A549 (cell line): ENCODE measurements around the gene ARHGDIA. TPM values are rescaled to one million over a fixed set of nuclear protein-coding genes. Genes with fewer than 3 reads are reported as not detected.

Experiments
- polyA plus RNA-seq, 4 experiments: library from polyadenylated mRNA; depleted of rRNA in 3 of 4; stranded (reverse); fragments of >200 nt; fragmentation: RNase III in 1 of 4; extraction: RNeasy Plus Mini Kit Qiagen cat#74134 plus additional on column Dnase treatment in 1 of 4; gene quantifications; 2 replicates in 3 of 4; 3 replicates in 1 of 4; pipeline ENCODE4 v1.2.3, GENCODE V29; 2011 to 2017

Gene ARHGDIA
- polyA plus RNA-seq, 2 of the 4 experiments (the other 2 are of a cell fraction) = 64.0 to 503 TPM

Other genes starting within 250 kb of the ARHGDIA start
Only the 30 nearest of the 31 such genes appear.
- gene TSPAN10, start 234.1 kb downstream of the ARHGDIA start, polyA plus RNA-seq (2011; rRNA removed) = 1.4 and 1.7 TPM in 2 replicates
- 5.4 to 7.1 TPM (median 6.3 TPM) in 3 replicates for gene TSPAN10, start 234.1 kb downstream of the ARHGDIA start, polyA plus RNA-seq (2017; fragmentation: RNase III; extraction: RNeasy Plus Mini Kit Qiagen cat#74134 plus additional on column Dnase treatment)
- gene PDE6G, start 214.8 kb downstream of the ARHGDIA start, polyA plus RNA-seq (2011; rRNA removed) = 1.0 and 1.2 TPM in 2 replicates
- gene PDE6G, start 214.8 kb downstream of the ARHGDIA start, polyA plus RNA-seq (2017; fragmentation: RNase III; extraction: RNeasy Plus Mini Kit Qiagen cat#74134 plus additional on column Dnase treatment) = 0.90 to 2.0 TPM (median 1.2 TPM) in 3 replicates
- 34.6 and 38.7 TPM in 2 replicates for gene OXLD1, start 204.7 kb downstream of the ARHGDIA start, polyA plus RNA-seq (2011; rRNA removed)
- gene OXLD1, start 204.7 kb downstream of the ARHGDIA start, polyA plus RNA-seq (2017; fragmentation: RNase III; extraction: RNeasy Plus Mini Kit Qiagen cat#74134 plus additional on column Dnase treatment) = 43.9 to 47.7 TPM (median 47.1 TPM) in 3 replicates
- 16.6 and 22.6 TPM in 2 replicates for gene CCDC137, start 204.6 kb downstream of the ARHGDIA start, polyA plus RNA-seq (2011; rRNA removed)
- 55.0 to 59.7 TPM (median 55.6 TPM) in 3 replicates for gene CCDC137, start 204.6 kb downstream of the ARHGDIA start, polyA plus RNA-seq (2017; fragmentation: RNase III; extraction: RNeasy Plus Mini Kit Qiagen cat#74134 plus additional on column Dnase treatment)
- 43.8 and 45.2 TPM in 2 replicates for gene ARL16, start 187.5 kb downstream of the ARHGDIA start, polyA plus RNA-seq (2011; rRNA removed)
- 52.8 to 55.8 TPM (median 53.6 TPM) in 3 replicates for gene ARL16, start 187.5 kb downstream of the ARHGDIA start, polyA plus RNA-seq (2017; fragmentation: RNase III; extraction: RNeasy Plus Mini Kit Qiagen cat#74134 plus additional on column Dnase treatment)
- 75.7 and 85.9 TPM in 2 replicates for gene HGS, start 187.3 kb downstream of the ARHGDIA start, polyA plus RNA-seq (2011; rRNA removed)
- gene HGS, start 187.3 kb downstream of the ARHGDIA start, polyA plus RNA-seq (2017; fragmentation: RNase III; extraction: RNeasy Plus Mini Kit Qiagen cat#74134 plus additional on column Dnase treatment) = 127 to 130 TPM (median 129 TPM) in 3 replicates
- 152 and 161 TPM in 2 replicates for gene MRPL12, start 168.0 kb downstream of the ARHGDIA start, polyA plus RNA-seq (2011; rRNA removed)
- 197 to 233 TPM (median 215 TPM) in 3 replicates for gene MRPL12, start 168.0 kb downstream of the ARHGDIA start, polyA plus RNA-seq (2017; fragmentation: RNase III; extraction: RNeasy Plus Mini Kit Qiagen cat#74134 plus additional on column Dnase treatment)
- 20.0 and 25.8 TPM in 2 replicates for gene SLC25A10, start 159.1 kb downstream of the ARHGDIA start, polyA plus RNA-seq (2011; rRNA removed)
- 43.4 to 47.1 TPM (median 47.0 TPM) in 3 replicates for gene SLC25A10, start 159.1 kb downstream of the ARHGDIA start, polyA plus RNA-seq (2017; fragmentation: RNase III; extraction: RNeasy Plus Mini Kit Qiagen cat#74134 plus additional on column Dnase treatment)
- gene GCGR, start 67.2 kb downstream of the ARHGDIA start, polyA plus RNA-seq (2011; rRNA removed) = 0.05 and 0.19 TPM in 2 replicates
- gene GCGR, start 67.2 kb downstream of the ARHGDIA start, polyA plus RNA-seq (2017; fragmentation: RNase III; extraction: RNeasy Plus Mini Kit Qiagen cat#74134 plus additional on column Dnase treatment) = 0.37 to 0.46 TPM (median 0.45 TPM) in 3 replicates
- gene MCRIP1, start 38.0 kb downstream of the ARHGDIA start, polyA plus RNA-seq (2011; rRNA removed) = 30.9 and 32.0 TPM in 2 replicates
- 43.9 to 51.0 TPM (median 45.1 TPM) in 3 replicates for gene MCRIP1, start 38.0 kb downstream of the ARHGDIA start, polyA plus RNA-seq (2017; fragmentation: RNase III; extraction: RNeasy Plus Mini Kit Qiagen cat#74134 plus additional on column Dnase treatment)
- not detected in 2 replicates for gene PPP1R27, start 36.3 kb downstream of the ARHGDIA start, polyA plus RNA-seq (2011; rRNA removed)
- gene PPP1R27, start 36.3 kb downstream of the ARHGDIA start, polyA plus RNA-seq (2017; fragmentation: RNase III; extraction: RNeasy Plus Mini Kit Qiagen cat#74134 plus additional on column Dnase treatment) = 0.09 TPM in 1 of 3 replicates, not detected in the others
- gene P4HB, start 10.8 kb downstream of the ARHGDIA start, polyA plus RNA-seq (2011; rRNA removed) = 102 and 285 TPM in 2 replicates
- 606 to 622 TPM (median 607 TPM) in 3 replicates for gene P4HB, start 10.8 kb downstream of the ARHGDIA start, polyA plus RNA-seq (2017; fragmentation: RNase III; extraction: RNeasy Plus Mini Kit Qiagen cat#74134 plus additional on column Dnase treatment)
- 125 and 130 TPM in 2 replicates for gene ALYREF, start 20.2 kb upstream of the ARHGDIA start, polyA plus RNA-seq (2011; rRNA removed)
- gene ALYREF, start 20.2 kb upstream of the ARHGDIA start, polyA plus RNA-seq (2017; fragmentation: RNase III; extraction: RNeasy Plus Mini Kit Qiagen cat#74134 plus additional on column Dnase treatment) = 135 to 164 TPM (median 141 TPM) in 3 replicates
- 351 and 428 TPM in 2 replicates for gene ANAPC11, start 20.4 kb upstream of the ARHGDIA start, polyA plus RNA-seq (2011; rRNA removed)
- gene ANAPC11, start 20.4 kb upstream of the ARHGDIA start, polyA plus RNA-seq (2017; fragmentation: RNase III; extraction: RNeasy Plus Mini Kit Qiagen cat#74134 plus additional on column Dnase treatment) = 352 to 382 TPM (median 377 TPM) in 3 replicates
- gene NPB, start 30.9 kb upstream of the ARHGDIA start, polyA plus RNA-seq (2011; rRNA removed) = 0.34 and 0.41 TPM in 2 replicates
- 0.29 to 0.45 TPM (median 0.38 TPM) in 3 replicates for gene NPB, start 30.9 kb upstream of the ARHGDIA start, polyA plus RNA-seq (2017; fragmentation: RNase III; extraction: RNeasy Plus Mini Kit Qiagen cat#74134 plus additional on column Dnase treatment)
- 7.1 and 7.7 TPM in 2 replicates for gene PCYT2, start 40.1 kb upstream of the ARHGDIA start, polyA plus RNA-seq (2011; rRNA removed)
- 14.8 to 17.0 TPM (median 16.3 TPM) in 3 replicates for gene PCYT2, start 40.1 kb upstream of the ARHGDIA start, polyA plus RNA-seq (2017; fragmentation: RNase III; extraction: RNeasy Plus Mini Kit Qiagen cat#74134 plus additional on column Dnase treatment)
- 9.8 and 13.7 TPM in 2 replicates for gene SIRT7, start 46.8 kb upstream of the ARHGDIA start, polyA plus RNA-seq (2011; rRNA removed)
- gene SIRT7, start 46.8 kb upstream of the ARHGDIA start, polyA plus RNA-seq (2017; fragmentation: RNase III; extraction: RNeasy Plus Mini Kit Qiagen cat#74134 plus additional on column Dnase treatment) = 34.0 to 35.2 TPM (median 34.8 TPM) in 3 replicates
- 41.6 and 47.9 TPM in 2 replicates for gene MAFG, start 56.4 kb upstream of the ARHGDIA start, polyA plus RNA-seq (2011; rRNA removed)
- 49.8 to 57.9 TPM (median 52.4 TPM) in 3 replicates for gene MAFG, start 56.4 kb upstream of the ARHGDIA start, polyA plus RNA-seq (2017; fragmentation: RNase III; extraction: RNeasy Plus Mini Kit Qiagen cat#74134 plus additional on column Dnase treatment)
- gene PYCR1, start 66.0 kb upstream of the ARHGDIA start, polyA plus RNA-seq (2011; rRNA removed) = 77.1 and 81.4 TPM in 2 replicates
- 81.4 to 93.3 TPM (median 87.2 TPM) in 3 replicates for gene PYCR1, start 66.0 kb upstream of the ARHGDIA start, polyA plus RNA-seq (2017; fragmentation: RNase III; extraction: RNeasy Plus Mini Kit Qiagen cat#74134 plus additional on column Dnase treatment)
- gene MYADML2, start 75.9 kb upstream of the ARHGDIA start, polyA plus RNA-seq (2011; rRNA removed) = not detected in 2 replicates
- gene MYADML2, start 75.9 kb upstream of the ARHGDIA start, polyA plus RNA-seq (2017; fragmentation: RNase III; extraction: RNeasy Plus Mini Kit Qiagen cat#74134 plus additional on column Dnase treatment) = not detected in 3 replicates
- 0.06 and 0.08 TPM in 2 replicates for gene NOTUM, start 89.8 kb upstream of the ARHGDIA start, polyA plus RNA-seq (2011; rRNA removed)
- gene NOTUM, start 89.8 kb upstream of the ARHGDIA start, polyA plus RNA-seq (2017; fragmentation: RNase III; extraction: RNeasy Plus Mini Kit Qiagen cat#74134 plus additional on column Dnase treatment) = 0.45 to 0.92 TPM (median 0.91 TPM) in 3 replicates
- 10.3 and 12.3 TPM in 2 replicates for gene ASPSCR1, start 106.3 kb upstream of the ARHGDIA start, polyA plus RNA-seq (2011; rRNA removed)
- gene ASPSCR1, start 106.3 kb upstream of the ARHGDIA start, polyA plus RNA-seq (2017; fragmentation: RNase III; extraction: RNeasy Plus Mini Kit Qiagen cat#74134 plus additional on column Dnase treatment) = 24.5 to 29.4 TPM (median 25.7 TPM) in 3 replicates
- 79.4 and 80.5 TPM in 2 replicates for gene CENPX, start 151.5 kb upstream of the ARHGDIA start, polyA plus RNA-seq (2011; rRNA removed)
- 208 to 231 TPM (median 222 TPM) in 3 replicates for gene CENPX, start 151.5 kb upstream of the ARHGDIA start, polyA plus RNA-seq (2017; fragmentation: RNase III; extraction: RNeasy Plus Mini Kit Qiagen cat#74134 plus additional on column Dnase treatment)
- gene LRRC45, start 152.0 kb upstream of the ARHGDIA start, polyA plus RNA-seq (2011; rRNA removed) = 6.0 and 6.4 TPM in 2 replicates
- 19.1 to 24.5 TPM (median 21.6 TPM) in 3 replicates for gene LRRC45, start 152.0 kb upstream of the ARHGDIA start, polyA plus RNA-seq (2017; fragmentation: RNase III; extraction: RNeasy Plus Mini Kit Qiagen cat#74134 plus additional on column Dnase treatment)
- 9.9 and 11.9 TPM in 2 replicates for gene RAC3, start 160.3 kb upstream of the ARHGDIA start, polyA plus RNA-seq (2011; rRNA removed)
- 19.9 to 21.0 TPM (median 20.4 TPM) in 3 replicates for gene RAC3, start 160.3 kb upstream of the ARHGDIA start, polyA plus RNA-seq (2017; fragmentation: RNase III; extraction: RNeasy Plus Mini Kit Qiagen cat#74134 plus additional on column Dnase treatment)
- gene DCXR, start 166.4 kb upstream of the ARHGDIA start, polyA plus RNA-seq (2011; rRNA removed) = 39.3 and 48.3 TPM in 2 replicates
- 62.0 to 70.7 TPM (median 69.6 TPM) in 3 replicates for gene DCXR, start 166.4 kb upstream of the ARHGDIA start, polyA plus RNA-seq (2017; fragmentation: RNase III; extraction: RNeasy Plus Mini Kit Qiagen cat#74134 plus additional on column Dnase treatment)
- gene RFNG, start 180.5 kb upstream of the ARHGDIA start, polyA plus RNA-seq (2011; rRNA removed) = 8.4 and 8.9 TPM in 2 replicates
- gene RFNG, start 180.5 kb upstream of the ARHGDIA start, polyA plus RNA-seq (2017; fragmentation: RNase III; extraction: RNeasy Plus Mini Kit Qiagen cat#74134 plus additional on column Dnase treatment) = 21.3 to 31.5 TPM (median 25.7 TPM) in 3 replicates
- 89.4 and 93.8 TPM in 2 replicates for gene GPS1, start 180.6 kb upstream of the ARHGDIA start, polyA plus RNA-seq (2011; rRNA removed)
- gene GPS1, start 180.6 kb upstream of the ARHGDIA start, polyA plus RNA-seq (2017; fragmentation: RNase III; extraction: RNeasy Plus Mini Kit Qiagen cat#74134 plus additional on column Dnase treatment) = 122 to 130 TPM (median 126 TPM) in 3 replicates
- 48.1 and 59.5 TPM in 2 replicates for gene DUS1L, start 194.5 kb upstream of the ARHGDIA start, polyA plus RNA-seq (2011; rRNA removed)
- gene DUS1L, start 194.5 kb upstream of the ARHGDIA start, polyA plus RNA-seq (2017; fragmentation: RNase III; extraction: RNeasy Plus Mini Kit Qiagen cat#74134 plus additional on column Dnase treatment) = 81.5 to 84.8 TPM (median 83.6 TPM) in 3 replicates
- 12.9 and 16.3 TPM in 2 replicates for gene FASN, start 226.9 kb upstream of the ARHGDIA start, polyA plus RNA-seq (2011; rRNA removed)
- gene FASN, start 226.9 kb upstream of the ARHGDIA start, polyA plus RNA-seq (2017; fragmentation: RNase III; extraction: RNeasy Plus Mini Kit Qiagen cat#74134 plus additional on column Dnase treatment) = 114 to 169 TPM (median 144 TPM) in 3 replicates